ENCODE results near the gene ACTL6B.

Gene ACTL6B

DNA sequence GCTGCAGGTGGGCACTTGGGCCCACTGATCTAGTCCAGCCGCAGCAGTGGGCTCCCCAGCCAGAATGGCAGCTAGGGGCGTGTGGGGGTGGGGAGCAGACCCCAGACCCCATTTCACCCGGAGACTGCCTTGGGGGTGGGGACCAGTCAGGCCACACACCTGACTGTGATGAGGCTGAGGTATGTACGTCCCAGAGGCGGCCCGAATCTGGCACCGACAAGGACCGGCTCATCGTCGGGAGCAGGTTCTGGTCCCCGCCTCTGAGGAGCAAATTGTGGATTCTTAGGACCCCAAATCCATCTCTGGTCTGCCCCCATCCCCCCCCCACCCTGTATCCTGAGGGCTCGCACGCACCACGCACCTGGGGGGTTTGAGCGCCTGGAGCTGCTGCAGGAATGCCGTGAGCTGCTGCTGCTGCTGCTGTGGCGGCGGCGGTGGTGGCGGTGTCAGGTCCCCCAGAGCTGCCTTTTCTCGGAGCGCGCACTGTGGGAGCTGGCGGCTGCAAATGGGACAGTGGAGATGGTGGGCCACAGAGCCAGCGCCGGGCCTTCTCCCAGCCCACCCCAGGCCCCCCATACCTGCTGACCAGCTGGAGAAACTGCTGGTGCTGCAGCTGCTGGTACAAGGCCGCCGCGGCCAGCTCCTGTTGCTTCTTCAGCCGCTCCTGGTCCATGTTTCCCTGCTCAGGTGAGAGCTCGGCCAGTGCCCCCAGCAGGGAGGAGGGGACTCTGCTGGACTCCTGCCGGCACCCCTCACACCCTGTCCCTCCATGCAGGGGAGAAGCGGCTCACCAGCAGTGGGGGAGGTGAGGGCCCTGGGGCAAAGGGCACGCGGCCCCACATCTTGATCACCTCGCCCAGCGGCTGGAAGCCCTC lies 27.6 kb upstream of the ACTL6B start:
- no peak for DNase-seq

DNA sequence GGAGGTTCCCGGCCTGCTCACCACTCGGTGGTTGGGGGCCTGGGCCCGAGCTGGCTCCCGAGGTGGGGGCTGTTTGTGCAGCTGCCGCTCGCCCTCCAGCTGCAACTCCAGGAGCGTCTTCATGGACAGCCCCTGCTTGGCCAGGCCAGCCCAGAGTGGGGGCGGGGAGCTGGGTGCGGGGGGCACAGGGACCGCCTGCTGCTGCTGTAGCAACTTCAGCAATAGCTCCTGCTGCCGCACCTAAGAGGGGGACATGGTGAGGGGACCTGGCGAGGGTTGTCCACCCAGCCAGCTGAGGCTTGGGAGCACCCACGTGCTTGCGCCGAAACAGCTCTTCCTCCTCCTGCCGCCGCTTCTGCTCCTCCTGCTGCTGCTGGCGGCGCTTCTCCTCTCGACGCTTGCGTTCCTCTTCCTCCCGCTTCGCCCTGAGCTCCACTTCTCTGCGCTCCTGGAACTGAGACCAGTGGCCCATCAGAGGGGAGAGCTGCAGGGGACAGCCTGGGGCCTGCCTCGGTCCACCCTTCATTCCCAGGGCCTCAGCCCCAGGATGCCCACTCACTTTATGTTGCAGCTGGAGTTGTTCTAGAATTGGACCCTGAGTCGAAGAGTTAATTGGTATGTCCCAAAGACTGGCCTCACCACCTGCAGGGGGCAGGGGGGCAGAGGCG lies 26.9 kb upstream of the ACTL6B start:
- DNase-seq, result no peak

DNA sequence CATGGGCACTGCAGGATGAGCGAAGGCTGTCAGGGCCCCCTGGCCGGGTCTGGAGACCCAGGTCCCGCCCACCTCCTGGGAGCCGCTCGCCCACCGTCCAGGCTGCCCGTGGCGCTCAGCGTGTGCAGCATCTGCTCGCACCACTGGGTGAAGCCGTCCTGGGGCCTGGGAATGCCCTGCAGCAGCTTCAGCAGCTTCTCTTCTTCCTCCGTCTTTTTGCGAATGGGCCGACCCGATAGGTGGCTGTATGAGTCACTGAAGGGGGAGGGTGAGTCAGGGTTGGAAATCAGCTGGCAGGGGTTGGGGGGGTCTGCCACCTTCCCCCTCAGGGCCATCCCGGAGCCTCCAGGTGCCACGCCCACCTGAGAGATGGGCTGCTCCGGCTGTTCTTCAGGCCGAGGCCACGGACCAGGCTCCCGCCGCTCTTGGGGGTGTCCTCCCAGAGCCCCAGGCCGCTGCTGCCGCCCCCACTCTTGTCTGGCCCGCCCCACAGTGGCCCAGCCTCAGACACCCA lies 26.0 kb upstream of the ACTL6B start:
- no peak for DNase-seq

DNA sequence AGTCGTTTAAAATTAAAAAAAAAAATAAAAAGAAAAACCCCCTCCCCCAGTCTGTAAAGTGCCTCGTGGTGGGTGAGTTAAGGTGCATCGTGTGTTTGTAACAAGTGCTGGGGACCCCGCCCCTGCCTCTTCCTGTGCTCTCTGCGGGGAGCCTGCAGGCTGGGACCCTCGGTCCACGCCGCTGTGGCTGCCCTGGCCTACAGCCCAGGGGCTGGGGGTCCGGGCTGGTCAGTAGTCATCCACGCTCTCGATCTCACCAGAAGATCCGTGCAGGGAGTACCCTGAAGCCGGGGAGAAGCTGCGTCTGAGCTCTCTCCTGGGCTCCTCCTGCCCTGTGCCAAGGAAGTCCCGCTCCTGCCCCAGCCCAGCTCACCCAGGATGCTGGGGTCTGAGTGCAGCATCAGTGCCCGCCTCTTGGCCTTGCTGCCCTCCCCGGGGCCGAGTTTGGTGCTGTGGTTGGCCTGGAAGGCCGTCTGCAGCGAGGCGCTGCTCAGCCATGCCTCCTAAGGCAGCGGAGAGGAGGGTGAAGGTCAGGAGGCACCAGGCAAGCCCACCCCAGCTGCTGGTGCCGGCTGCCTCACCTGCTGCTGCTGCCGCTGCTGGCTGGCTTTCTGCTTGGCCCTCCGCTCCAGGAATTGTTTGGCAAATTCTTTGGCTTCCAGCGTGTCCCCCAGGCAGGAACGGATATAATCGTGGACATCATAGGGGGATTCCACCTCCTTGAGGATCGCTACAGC lies 25.4 kb upstream of the ACTL6B start:
- no peak for DNase-seq

DNA sequence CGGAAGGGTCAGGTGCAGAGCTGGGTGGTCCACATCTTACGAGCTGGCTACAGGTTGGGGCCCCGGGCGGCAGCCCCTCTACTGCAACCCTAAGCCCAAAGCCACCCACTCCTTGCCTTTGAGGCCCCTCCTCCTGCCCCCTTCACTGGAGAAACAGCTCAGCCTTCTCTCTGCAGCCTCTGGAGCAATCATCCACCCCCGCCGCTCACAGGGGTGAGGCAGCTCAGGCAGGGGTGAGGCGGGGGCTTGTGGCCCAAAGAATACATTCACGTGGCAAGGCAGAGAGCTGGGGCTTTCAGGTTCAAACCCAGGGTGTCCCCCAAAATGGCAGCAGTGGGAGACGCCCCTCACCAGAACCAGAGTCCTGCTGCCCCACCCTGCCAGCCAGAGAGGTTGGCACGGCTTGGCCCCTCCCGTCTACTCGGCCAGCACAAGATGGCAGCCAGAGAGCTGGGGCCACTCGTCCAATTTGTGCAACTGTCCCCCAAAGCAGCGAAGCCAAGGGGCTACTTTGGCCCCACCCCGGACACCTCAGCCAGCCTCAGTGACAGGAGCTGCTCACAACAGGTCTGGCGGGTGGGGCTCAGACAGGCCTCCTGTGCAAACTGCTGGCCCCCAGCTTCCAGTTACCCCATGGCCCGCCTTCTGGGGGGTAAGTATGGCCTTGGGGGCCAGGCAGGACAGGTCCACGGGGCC lies 24.5 kb upstream of the ACTL6B start:
- DNase-seq, result no peak

- peak; percentile 59 for DNase-seq
These were observed 23.8 kb upstream of the ACTL6B start for GRCh38 chr7:100679927-100680575.

DNA sequence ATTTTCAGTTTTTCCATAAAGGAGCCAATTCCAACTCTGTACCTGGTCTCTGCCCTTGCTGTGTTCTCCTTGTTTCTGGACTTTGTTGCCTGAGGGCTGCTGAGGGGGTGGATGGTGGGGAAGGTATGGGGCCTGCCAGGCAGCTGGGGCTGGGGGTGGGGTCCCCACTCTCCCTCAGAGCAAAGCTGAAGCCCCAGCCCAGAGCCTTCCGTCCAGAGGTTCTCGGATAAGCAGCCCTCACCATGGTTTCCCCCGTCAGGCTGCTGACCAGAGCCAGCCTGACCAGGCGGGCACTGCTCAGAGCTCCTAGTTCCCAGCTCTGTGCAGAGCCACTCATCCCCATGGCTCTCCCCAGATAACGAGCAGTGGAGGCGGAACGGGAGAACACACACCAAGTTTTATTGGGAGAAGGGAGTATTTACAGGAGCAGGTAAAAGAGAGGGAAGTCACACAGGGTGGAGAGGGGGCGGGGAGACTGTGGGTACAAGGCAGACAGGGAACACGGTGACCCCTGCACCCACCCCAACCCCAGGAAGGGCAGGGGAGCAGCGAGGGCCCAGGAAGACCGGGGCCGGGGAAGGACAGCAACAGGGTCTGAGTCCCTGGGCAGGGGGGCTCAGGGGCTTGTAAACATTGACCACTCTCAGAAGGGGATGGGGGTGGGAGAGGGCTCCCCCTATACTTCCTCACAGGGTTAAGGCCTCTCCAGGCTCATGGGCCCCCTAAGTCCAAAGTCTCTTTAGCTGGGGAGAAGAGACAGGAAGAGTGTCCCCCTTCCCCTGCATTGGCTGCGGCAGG lies 23.1 kb upstream of the ACTL6B start:
- no peak for DNase-seq

DNA sequence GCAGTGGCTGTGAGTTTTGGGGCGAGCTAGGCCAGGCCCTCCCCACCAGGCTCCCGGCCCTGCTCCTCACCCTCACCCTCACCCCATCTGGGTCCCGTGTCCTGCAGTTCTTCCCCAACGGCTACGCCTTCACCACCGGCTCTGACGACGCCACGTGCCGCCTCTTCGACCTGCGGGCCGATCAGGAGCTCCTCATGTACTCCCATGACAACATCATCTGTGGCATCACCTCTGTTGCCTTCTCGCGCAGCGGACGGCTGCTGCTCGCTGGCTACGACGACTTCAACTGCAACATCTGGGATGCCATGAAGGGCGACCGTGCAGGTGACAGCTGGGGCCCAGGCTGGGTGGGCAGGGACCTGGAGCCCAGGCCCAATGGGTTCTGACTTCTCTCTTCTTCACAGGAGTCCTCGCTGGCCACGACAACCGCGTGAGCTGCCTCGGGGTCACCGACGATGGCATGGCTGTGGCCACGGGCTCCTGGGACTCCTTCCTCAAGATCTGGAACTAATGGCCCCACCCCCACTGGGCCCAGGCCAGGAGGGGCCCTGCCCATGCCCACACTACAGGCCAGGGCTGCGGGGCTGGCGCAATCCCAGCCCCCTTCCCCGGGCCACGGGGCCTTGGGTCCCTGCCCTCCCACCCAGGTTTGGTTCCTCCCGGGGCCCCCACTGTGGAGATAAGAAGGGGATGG lies 22.2 kb upstream of the ACTL6B start:
- DNase-seq, result no peak

DNA sequence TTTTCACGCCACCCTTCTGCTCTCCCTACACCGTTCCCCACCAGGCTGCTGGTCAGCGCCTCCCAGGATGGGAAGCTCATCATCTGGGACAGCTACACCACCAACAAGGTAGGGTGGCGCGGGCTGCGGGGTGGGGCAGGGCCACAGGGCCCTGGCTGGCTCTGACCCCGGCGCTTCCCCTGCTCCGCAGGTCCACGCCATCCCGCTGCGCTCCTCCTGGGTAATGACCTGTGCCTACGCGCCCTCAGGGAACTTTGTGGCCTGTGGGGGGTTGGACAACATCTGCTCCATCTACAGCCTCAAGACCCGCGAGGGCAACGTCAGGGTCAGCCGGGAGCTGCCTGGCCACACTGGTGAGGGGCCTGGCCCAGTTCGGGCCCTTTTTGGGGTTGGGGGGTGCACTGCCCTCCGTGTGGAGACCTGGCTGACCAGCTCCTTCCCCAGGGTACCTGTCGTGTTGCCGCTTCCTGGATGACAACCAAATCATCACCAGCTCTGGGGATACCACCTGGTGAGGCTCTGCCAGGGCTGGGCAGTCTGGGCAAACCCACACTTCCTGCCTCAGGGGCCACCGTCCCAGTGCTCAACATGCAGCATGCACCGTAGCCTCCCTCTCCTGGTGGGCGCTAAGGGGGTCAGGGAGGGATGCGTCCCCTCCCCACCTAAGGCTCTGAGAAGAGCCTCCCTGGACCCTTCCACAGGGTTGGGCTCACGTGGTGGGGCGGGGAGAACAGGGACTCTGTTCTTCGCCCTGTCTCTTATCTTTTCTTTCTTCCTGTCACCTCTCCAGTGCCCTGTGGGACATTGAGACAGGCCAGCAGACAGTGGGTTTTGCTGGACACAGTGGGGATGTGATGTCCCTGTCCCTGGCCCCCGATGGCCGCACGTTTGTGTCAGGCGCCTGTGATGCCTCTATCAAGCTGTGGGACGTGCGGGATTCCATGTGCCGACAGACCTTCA lies 21.3 kb upstream of the ACTL6B start:
- DNase-seq, result no peak

- DNase-seq, result no peak
These were observed 20.5 kb upstream of the ACTL6B start for GRCh38 chr7:100676501-100677306.

GRCh38 chr7:100675581-100676350 lies 19.5 kb upstream of the ACTL6B start:
- DNase-seq, result peak; percentile 92

DNA sequence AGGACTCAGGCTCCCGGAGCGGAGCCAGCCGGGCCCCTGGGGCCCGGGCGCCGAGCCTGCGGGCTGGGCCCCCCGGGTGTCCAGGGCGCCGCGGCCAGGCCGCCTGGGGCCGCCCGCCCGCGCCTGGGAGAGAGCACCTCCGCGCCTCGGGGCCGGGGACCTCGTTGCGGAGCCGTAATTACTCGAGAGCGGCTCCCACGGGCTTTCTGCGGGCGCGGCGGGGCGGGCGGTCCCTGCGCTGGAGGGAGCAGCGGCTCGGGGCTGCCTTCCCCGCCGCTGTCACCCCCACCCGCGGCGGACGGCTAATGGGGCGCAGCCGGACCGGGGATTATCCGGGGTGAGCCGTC lies 18.8 kb upstream of the ACTL6B start:
- DNase-seq, result no peak

GRCh38 chr7:100674411-100675104 lies 18.3 kb upstream of the ACTL6B start:
- DNase-seq, result peak; percentile 60

- peak; percentile 75 for DNase-seq
These were observed 17.7 kb upstream of the ACTL6B start for GRCh38 chr7:100673942-100674410.

DNA sequence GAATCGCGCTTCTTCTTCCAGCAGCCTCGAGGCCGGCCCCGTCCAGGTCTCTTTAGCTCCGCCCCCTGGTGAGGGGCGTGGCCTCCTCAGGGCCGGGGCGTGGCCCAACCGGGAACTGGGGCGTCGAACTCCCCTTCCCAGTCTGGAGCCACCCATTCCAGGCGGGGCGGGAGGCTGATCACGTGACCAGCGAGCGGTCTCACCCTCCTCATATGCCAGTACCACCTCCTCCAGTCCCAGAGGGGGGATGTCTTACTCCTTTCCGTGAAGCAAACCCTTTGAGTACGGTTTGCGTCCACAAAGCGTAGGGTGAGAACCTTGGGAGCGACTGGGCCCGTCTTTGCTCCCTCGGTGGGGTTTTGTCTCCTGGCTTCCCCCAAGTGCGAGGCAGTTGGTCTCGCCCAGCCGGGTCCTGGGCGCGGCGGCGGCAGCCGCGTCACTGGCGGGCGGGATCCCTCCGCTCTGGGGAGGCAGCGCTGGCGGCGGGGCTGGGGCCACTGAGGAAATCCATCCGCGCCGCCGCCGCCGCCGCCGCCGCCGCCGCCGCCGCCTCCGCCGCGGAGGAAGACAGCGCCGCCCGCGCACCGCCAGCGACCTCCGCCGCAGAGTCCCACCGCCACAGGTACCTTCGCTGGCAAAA lies 17.2 kb upstream of the ACTL6B start, which contains the start of gene GNB2:
TSS of gene GNB2 (plus strand) at position 439 of the 640 bp plus-strand sequence. CDS start 2,526 bp downstream, outside the sequence.
- peak; percentile 99 for DNase-seq
